Activated CD4-positive, alpha-beta T cell treated with anti-CD3 and anti-CD28 coated beads, Interleukin-2, amount 50 U/mL, for 24 hours (primary cell): ENCODE data around the gene ZYG11B.
"Not testable (repeated sequence)": the region's sequence is repeated elsewhere in the genome, so short reads cannot be mapped to it uniquely, and the experiment has no call there.

Experiments
- DNase-seq, 2 donors: peaks; one replicate each; pipeline ENCODE4 v3.0.0-alpha.2; 2020; ENCODE audit warnings: low read depth in 1 of 2, low spot score in 1 of 2

Gene ZYG11B

DNA sequence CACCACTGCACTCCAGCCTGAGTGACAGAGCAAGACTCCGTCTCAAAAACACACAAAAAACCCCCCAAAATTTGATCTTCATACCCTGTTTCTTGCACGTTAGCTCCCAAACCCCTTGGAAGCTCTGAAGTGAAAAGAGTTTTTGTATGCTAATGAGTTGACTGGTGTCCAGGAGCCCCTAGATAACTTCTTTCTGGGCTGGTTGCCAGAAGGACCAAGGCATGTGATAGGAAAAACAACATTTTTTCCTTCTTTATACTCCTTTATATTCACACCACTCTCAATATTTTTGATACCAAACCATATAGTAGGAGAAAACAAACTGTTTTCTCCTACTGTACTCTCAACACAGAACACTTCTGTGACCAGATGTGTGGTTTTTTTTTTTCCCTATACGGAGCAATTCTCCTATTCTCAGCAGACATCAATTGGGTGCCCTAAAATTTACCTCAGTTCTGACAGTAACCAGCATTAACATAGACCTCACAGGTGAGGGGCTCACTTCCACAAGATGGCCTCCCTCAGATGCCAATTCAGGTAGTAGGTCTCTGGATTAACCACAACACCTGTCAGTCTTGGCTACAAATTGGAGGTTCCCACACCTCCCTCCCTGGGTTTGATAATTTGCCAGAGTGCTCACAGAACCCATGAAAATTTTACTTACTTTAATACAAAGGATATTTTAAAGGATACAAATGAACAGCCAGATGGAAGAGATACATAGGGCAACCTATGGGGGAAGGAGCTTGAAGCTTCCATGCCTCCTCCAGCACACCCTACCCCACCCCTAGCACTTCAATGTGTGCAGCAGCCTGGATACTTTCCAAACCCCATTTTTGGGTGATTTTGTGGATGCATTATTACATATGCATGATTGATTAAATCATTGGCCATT lies 25.6 kb downstream of the ZYG11B start:
- DNase-seq, result no peak

DNA sequence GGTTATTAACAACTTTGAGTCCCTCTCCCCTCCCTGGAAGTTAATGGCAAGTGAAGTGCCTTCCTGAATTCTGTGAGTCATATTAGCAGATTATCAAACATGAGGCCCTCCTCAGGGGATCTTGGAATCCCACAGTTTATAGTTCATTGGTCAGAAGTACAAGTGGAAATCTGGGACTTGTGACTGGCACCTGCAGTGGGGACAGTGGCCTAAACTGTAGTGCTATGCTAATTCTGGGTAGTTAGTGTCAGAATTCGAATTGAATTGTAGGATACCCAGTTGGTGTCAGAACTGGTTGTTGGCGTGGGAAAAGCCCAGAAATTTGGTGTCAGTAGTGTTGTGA lies 26.2 kb downstream of the ZYG11B start:
- DNase-seq, result no peak

DNA sequence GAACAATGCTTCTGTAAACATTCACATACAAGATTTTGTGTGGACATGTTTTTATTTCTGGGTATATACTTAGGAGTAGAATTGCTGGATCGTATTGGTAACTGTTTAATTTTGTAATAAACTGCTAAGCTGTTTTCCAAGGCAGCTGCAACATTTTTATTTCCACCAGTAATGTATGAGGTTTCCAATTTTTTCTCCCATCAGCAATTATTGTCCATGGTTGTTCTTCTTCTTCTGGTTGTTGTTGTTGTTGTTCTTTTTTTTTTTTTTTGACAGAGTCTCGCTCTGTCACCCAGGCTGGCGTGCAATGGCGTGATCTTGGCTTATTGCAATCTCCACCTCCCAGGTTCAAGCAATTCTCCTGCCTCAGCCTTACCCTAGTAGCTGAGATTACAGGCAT lies 26.9 kb downstream of the ZYG11B start:
- DNase-seq, result no peak

DNA sequence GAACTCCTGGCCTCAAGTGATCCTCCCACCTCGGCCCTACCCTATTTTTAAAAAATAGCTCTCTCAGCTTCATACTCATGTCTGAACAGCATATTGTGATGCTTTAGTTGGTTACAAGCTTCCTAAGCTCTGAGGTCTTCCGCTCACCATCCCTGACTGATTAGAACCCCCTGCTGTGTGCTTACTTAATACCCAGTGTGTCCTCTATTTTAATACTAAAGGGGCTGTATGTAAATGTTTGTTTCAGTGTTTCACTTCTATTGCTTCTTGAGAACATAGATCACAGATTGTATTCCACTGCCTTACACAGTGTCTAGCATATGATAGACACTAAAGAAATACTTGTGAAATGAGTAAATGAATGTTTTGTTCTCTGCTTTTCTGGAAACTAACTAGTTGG lies 29.8 kb downstream of the ZYG11B start:
- no peak for DNase-seq

DNA sequence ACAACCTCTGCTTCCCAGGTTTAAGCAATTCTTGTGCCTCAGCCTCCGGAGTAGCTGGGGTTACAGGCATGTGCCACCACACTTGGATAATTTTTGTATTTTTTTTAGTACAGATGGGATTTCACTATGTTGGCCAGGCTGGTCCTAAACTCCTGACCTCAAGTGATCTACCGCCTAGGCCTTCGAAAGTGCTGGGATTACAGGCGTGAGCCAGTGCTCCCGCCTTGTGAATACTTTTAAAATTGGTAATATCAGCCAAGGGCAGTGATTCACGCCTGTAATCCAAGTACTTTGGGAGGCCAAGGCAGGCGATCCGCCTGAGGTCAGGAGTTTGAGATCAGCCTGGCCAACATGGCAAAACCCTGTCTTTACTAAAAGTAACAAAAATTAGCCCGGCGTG lies 33.7 kb downstream of the ZYG11B start:
- no peak for DNase-seq

DNA sequence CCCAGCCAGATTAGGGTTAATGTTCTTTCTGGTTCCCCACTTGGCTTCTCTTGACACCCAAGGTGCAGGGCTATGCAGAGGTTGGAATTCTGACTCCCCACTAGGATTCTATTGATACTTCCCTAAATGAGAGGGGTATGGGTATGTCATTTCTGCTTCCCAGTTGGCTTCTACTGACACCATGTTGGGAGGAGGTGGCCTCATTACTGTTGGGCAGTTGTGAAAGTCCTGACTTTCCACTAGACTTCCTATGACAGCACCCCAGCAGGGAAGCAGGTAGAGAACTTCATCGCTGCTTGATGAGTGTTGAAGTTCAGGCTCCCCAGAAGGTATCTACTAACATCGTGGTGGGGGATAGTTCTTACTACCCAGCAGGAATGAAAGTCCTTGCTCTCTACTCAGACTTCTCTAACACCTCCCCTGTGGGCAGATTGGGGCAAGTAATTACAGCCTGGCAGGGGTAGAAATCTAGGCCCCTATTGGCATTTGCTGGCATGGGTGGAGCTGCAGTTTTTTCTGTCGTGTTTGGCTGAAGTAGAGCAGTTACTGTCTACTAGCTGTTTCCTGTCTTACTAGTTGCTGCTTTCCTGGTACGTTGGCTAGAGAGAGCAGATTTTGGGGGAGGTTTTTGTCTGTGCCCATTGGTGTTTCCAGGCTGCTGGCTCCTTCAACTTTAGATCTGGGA lies 41.5 kb downstream of the ZYG11B start:
- DNase-seq, result no peak

DNA sequence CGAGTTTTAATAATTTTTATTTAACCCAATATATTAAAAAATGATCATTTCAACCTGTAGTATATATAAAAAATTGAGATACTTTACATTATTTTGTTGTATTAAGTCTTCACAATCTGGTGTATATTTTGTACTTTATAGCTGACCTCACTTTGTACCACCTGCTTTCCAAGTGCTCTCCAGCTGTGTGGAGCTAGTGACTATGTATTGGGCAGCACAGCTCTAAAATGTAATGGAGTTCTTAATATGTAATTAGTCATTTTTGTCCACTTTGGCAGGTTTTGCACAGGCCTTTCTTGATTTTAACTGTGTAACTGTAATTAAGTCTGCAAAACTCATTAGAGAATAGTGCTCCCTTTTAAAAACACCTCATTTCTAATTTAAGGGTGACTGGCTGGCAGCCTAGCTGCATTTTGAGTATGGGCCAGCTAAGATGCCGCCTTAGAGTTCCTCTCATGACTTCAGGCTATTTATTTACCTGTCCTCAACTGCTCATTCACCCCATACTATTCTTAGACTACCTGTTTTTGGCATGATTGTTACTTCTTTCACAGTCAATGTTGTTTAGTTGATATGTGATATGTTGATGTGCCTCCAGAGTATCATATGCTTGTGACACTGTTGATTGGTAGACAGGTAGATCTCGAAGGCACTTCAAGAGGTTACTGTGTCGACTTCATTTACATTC lies 43.2 kb downstream of the ZYG11B start:
- no peak for DNase-seq

DNA sequence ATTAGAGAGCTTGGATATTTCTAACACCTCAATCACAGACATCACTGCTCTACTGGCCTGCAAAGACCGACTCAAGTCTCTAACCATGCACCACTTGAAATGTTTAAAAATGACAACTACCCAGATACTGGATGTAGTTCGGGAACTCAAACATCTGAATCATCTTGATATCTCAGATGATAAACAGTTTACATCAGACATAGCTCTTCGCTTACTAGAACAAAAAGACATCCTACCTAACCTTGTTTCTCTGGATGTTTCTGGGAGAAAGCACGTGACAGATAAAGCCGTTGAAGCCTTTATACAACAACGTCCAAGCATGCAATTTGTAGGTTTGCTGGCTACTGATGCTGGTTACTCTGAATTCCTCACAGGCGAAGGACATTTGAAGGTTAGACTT lies 45.1 kb downstream of the ZYG11B start:
- no peak for DNase-seq

DNA sequence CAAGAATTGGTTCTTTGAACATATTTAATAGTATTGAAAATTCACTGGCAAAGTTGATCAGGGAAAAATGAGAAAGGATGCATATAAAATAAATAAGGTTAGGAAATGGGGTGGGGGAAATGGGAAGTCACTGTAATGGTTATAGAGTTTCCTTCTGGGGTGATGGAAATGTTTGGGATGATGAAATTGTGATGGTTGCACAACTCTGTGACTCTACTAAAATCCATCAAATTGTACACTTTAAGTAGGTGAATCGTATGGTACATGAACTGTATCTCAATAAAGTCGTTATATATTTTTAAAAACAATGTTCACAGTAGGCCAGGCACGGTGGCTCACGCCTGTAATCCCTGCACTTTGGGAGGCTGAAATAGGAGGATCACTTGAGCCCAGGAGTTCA lies 59.9 kb downstream of the ZYG11B start:
- no peak for DNase-seq

DNA sequence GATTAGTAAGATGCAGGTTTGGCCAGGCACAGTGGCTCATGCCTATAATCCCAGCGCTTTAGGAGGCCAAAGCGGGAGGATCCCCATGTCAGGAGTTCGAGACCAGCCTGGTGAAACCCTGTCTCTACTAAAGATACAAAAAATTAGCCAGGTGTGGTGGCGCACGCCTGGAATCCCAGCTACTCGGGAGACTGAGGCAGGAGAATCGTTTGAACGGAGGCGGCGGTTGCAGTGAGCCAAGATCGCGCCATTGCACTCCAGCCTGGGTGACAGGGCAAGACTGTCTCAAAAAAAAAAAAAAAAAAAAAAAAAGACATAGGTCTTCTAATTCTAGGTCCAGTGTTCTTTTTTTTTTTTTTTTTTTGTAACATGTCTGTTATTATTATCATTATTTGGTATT lies 64.2 kb downstream of the ZYG11B start:
- DNase-seq, result not testable (repeated sequence)

DNA sequence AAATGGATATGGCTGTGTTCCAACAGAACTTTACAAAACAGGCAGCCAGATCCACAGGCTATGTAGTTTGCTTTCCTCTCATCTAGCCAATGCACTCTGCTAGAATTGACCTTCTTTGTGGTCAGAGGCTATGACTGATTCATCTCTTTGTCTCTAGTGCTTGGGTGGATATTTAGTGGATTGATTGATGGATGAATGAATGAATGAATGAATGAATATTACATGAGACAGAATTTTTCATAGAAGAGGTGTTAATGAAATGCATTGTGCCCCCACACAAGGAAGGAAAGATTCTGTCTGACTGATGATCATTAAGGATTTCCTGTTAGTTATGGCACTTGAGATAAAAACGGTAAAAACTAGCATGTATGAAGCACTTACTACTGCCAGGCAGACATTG lies 65.8 kb downstream of the ZYG11B start:
- no peak for DNase-seq

DNA sequence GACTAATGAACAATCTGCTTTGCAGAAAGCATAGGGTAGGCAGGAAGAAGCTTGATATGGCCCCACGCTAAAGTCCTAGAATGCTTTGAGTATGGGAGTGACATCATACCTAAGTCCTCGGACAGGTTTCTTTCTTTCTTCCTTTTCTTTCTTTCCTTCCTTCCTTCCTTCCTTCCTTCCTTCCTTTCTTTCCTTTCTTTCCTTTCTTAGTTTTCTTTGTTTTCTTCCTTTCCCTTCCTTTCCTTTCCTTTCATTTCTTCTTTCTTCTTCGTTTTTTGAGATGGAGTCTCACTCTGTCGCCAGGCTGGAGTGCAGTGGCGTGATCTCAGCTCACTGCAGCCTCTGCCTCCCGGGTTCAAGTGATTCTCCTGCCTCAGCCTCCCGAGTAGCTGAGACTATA lies 67.5 kb downstream of the ZYG11B start:
- not testable (repeated sequence) for DNase-seq

DNA sequence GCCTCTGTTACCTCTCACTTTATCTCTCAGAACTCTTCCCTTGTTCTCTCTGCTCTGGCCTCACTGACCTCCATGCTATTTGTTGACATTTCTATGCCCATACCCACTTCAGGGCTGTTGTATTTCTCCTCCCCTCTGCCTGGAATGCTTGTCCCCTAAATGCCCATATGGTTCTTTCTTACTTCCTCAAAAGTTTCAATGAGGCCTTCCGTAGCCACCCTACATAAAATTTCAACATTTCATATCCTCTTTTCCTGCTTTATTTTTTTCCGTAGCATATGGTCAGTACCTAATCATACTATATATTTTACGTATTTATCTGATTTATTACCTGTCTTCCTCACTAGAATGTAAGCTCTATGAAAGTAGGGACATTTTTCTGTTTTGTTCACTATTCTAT lies 69.2 kb downstream of the ZYG11B start:
- no peak for DNase-seq

DNA sequence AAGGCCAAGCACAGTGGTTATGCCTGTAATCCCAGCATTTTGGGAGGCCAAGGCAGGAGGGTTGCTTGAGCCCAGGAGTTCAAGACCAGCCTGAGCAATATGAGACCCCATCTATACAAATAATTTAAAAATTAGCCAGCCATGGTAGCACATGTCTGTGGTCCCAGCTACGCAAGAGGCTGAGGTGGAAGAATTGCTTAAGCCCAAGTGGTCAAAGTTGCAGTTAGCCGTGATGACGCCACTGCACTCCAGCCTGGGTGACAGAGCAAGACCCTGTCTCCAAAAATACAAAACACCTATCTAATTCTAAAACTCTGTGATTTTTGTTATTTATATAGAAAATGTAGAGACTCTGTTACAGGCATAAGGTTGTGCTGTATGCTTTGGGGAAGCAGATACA lies 72.1 kb downstream of the ZYG11B start:
- DNase-seq, result no peak

DNA sequence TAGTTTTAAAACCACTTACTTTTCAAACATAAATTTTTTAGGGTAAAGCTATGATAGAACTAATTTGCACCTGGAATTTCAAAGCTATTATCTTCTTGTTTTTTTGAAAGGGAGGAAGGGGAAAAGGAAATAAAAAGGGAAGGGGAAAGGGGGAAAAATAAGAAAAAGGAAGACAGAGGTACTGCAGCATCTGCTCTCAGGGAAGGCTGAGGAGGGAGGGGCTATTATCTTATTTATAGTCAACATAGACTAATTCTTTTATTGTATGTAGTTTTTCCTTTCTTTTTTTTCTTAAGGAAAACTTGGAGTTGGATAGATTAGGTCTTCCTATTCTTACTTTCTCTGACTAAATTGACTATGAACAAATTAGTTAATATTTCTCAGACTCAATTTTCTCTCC lies 74.8 kb downstream of the ZYG11B start:
- DNase-seq, result no peak

DNA sequence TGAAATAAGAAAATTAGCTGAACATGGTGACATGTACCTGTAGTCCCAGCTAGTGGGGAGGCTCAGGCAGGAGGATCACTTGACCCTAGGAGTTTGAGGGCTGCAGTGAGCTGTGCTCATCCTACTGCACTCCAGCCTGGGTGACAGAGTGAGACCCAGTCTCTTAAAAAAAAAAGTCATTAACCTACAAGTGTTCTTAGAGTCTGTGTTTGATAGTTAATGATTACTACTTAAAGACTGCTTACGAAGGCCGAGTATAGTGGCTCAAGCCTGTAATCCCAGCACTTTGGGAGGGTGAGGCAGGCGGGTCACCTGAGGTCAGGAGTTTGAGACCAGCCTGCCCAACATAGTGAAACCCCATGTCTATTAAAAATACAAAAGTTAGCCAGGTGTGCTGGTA lies 77.8 kb downstream of the ZYG11B start:
- not testable (repeated sequence) for DNase-seq

DNA sequence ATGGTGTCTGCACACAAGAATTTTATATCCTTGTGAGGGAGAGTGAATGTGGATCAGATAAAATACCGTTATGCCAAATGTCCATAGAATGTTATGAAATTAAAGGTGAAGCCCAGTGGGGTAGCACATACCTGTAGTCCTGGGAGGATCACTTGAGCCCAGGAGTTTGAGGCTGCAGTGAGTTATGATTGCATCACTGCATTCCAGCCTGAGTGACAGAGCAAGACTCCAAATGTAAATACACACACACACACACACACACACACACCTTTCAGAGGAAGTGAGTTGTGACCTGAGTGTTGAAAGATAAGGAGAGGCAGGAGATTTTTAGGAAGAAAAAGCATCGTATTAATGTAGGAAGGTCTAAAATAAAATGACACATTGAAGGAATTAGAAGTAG lies 88.2 kb downstream of the ZYG11B start:
- no peak for DNase-seq

DNA sequence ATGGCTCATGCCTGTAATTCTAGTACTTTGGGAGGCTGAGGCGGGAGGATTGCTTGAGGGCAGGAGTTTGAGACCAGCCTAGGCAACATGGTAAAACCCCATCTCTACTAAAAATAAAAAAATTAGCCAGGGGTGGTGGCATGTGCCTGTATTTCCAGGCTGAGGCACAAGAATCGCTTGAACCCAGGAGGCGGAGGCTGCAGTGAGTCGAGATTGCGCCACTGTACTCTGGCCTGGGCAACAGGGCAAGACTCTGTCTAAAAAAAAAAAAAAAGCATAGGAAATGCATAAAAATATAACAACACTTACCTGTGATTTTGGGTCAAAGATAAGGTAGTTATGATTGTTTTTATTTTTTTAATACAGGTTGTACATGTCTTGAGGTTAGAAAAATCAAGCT lies 94.6 kb downstream of the ZYG11B start:
- DNase-seq, result not testable (repeated sequence)

DNA sequence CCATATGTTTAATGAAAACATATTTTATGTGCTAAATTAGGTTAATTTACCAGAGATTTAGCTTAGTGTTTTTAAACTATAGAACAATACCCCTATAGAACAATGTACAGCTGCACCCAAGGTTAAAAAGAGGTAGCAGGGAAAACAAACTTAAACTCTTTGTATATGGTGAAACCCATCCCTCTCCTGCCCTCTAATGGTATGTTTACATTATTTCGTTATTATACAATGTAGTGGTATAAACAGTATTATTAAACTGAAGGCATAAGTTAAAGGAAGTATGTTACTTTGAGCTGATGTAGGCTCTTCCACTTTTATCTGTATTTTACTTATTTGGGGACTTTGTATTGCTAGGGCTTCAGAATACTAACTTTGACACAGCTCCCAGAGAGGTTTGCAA lies 99.6 kb downstream of the ZYG11B start:
- no peak for DNase-seq

DNA sequence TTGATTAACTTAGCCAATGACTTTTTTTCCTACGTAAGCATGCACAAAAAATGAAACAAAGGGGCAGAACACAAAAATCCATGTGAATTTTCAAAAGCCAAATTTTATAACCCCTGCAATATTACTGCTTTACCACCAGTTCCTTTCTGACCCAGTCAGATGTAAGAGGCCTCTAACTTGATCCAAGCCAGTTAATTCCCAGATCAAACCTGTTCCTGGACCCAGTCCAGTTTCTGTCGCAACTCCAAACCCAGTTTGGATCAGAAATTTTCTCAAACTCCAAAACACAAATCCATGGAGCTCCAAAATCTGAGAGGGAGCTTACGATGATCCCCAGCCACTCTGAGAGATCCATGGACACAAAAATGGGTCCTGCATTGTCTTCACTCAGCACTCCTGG lies 108.5 kb downstream of the ZYG11B start:
- no peak for DNase-seq

DNA sequence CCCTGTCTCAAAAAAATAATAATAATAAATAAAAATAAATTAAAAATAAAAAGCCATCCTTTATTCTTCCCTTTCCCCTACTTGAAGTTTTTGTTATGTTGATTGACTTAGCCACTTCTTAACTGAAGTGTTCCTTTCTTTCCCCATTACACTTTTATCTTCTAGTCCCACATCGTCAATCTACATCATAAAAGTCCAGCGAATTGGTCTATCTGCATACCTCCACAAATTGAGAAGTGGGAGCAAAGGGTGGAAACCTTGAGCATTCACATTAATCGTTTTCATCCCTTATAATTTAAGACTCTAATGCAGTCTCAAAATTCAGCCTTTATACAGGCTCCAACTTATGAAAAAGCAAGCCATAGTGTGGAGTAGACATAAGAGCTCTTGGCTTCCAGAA lies 109.8 kb downstream of the ZYG11B start:
- DNase-seq, result no peak

DNA sequence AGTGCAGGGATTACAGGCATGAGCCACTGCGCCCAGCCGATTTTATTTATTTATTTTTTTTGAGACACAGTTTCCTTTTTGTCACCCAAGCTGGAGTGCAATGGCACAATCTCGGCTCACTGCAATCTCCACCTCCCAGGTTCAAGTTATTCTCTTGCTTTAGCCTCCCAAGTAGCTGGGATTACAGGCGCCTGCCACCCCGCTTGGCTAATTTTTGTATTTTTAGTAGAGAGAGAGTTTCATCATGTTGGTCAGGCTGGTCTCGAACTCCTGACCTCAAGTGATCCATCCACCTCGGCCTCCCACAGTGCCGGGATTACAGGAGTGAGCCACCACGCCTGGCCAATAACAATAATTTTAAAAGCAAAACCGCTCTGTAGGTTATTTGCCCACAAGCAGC lies 112.9 kb downstream of the ZYG11B start:
- not testable (repeated sequence) for DNase-seq
